Smooth muscle cell (in vitro differentiated cells): ENCODE measurements around the gene POLRMT. TPM values are rescaled to one million over a fixed set of nuclear protein-coding genes. Genes with fewer than 3 reads are reported as not detected.

Source experiments
- DNase-seq: peaks from one replicate; lab custom pipeline; 2025; ENCODE audit not compliant: unreplicated experiment; lab: John Stamatoyannopoulos, UW
- H2AFZ ChIP-seq: fragments of 200-600 bp; sonication (generic); 2 replicates; pipeline ENCODE4 v1.6.0; 2016; ENCODE audit warnings: antibody characterized with exemption, low read depth, mild to moderate bottlenecking
- H3F3A ChIP-seq: fragments of 200-600 bp; sonication (generic); 2 replicates; pipeline ENCODE4 v1.6.0; 2017; ENCODE audit warnings: antibody characterized with exemption, low read depth
- H3K27ac ChIP-seq: fragments of 200-600 bp; sonication (generic); 2 replicates; pipeline ENCODE4 v1.5.1; 2016; ENCODE audit warnings: low read depth, mild to moderate bottlenecking
- H3K27me3 ChIP-seq: fragments of 200-600 bp; sonication (generic); 2 replicates; pipeline ENCODE4 v1.6.1; 2016; ENCODE audit warnings: low read depth, mild to moderate bottlenecking
- H3K36me3 ChIP-seq: fragments of 200-600 bp; sonication (generic); 2 replicates; pipeline ENCODE4 v1.5.1; 2016; ENCODE audit warnings: low read depth
- H3K4me1 ChIP-seq: fragments of 200-600 bp; sonication (generic); 2 replicates; pipeline ENCODE4 v1.5.1; 2016; ENCODE audit warnings: low read depth
- H3K4me2 ChIP-seq: fragments of 200-600 bp; sonication (generic); 2 replicates; pipeline ENCODE4 v1.6.0; 2016; ENCODE audit warnings: mild to moderate bottlenecking
- H3K4me3 ChIP-seq: fragments of 200-600 bp; sonication (generic); 2 replicates; pipeline ENCODE4 v1.5.1; 2016; ENCODE audit warnings: mild to moderate bottlenecking
- H3K79me2 ChIP-seq: fragments of 200-600 bp; sonication (generic); 2 replicates; pipeline ENCODE4 v1.6.0; 2016; ENCODE audit warnings: low read depth, mild to moderate bottlenecking
- H3K9ac ChIP-seq: fragments of 200-600 bp; sonication (generic); 2 replicates; pipeline ENCODE4 v1.6.0; 2016; ENCODE audit warnings: low read depth
- H3K9me3 ChIP-seq: fragments of 200-600 bp; sonication (generic); replicated peaks from 2 replicates; pipeline ENCODE4 v1.5.1; 2016; ENCODE audit warnings: low read depth
- H4K20me1 ChIP-seq: fragments of 200-600 bp; sonication (generic); 2 replicates; pipeline ENCODE4 v1.6.0; 2016; ENCODE audit warnings: low read depth
- WGBS: methylation state at CpG from one replicate; pipeline ENCODE4 v1.1.7; 2016; ENCODE audit warnings: low lambda C conversion rate; 5-methylcytosine and 5-hydroxymethylcytosine counted together
- polyA plus RNA-seq: library from polyadenylated mRNA; unstranded; fragments of >200 nt; fragmentation: Nextera tagmentation; extraction: Ambion mirVana; gene quantifications from 2 replicates; pipeline ENCODE4 v1.2.1, GENCODE V29; 2016
- total RNA-seq: library from RNA; depleted of rRNA; stranded (reverse); fragments of >200 nt; gene quantifications from 2 replicates; pipeline ENCODE4 v1.2.3, GENCODE V29; 2014
- TF ChIP-seq, protein P1 (sequence below): fragments of 200-600 bp; sonication (generic); IDR thresholded peaks from 2 replicates; pipeline ENCODE4 v1.5.1; 2017; ENCODE audit warnings: borderline replicate concordance, mild to moderate bottlenecking, antibody characterized with exemption; ENCODE audit not compliant: insufficient read depth, poor library complexity, severe bottlenecking

The POLRMT gene
- total and polyA plus RNA-seq, 2 experiments from 2014 or later: 23.8 to 74.2 TPM

DNA sequence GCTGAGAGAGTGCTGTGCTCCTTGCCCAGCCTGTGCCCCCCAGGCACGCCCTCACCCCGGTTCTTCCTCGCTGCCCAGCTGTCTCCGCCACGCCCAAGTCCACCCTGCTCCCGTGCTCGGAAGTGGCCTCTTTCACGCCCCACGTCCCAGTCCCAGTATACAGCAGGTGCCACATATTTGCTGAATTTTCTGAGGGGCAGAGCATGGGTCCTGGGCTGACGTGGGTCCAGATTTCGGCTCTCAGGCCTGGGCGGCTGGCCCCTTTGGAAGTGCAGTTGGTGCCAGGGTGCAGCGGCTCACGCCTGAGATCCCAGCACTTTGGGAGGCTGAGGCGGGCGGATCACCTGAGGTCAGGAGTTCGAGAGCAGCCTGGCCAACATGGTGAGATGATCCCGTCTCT, 40.3 kb downstream of the POLRMT start:
- peaks cover 4% of the 10 kb centered on the region for H3K4me1 ChIP-seq
- H3K4me2 ChIP-seq: no peak overlapping the region
- TF ChIP-seq, protein P1, sequence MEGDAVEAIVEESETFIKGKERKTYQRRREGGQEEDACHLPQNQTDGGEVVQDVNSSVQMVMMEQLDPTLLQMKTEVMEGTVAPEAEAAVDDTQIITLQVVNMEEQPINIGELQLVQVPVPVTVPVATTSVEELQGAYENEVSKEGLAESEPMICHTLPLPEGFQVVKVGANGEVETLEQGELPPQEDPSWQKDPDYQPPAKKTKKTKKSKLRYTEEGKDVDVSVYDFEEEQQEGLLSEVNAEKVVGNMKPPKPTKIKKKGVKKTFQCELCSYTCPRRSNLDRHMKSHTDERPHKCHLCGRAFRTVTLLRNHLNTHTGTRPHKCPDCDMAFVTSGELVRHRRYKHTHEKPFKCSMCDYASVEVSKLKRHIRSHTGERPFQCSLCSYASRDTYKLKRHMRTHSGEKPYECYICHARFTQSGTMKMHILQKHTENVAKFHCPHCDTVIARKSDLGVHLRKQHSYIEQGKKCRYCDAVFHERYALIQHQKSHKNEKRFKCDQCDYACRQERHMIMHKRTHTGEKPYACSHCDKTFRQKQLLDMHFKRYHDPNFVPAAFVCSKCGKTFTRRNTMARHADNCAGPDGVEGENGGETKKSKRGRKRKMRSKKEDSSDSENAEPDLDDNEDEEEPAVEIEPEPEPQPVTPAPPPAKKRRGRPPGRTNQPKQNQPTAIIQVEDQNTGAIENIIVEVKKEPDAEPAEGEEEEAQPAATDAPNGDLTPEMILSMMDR: no peak
- H3K9me3 ChIP-seq: no peaks in the 10 kb centered on the region
- peaks cover 22% of the 10 kb centered on the region for H4K20me1 ChIP-seq
- no peaks in the 10 kb centered on the region for H3F3A ChIP-seq
- no peaks in the 10 kb centered on the region for H3K36me3 ChIP-seq
- H3K27me3 ChIP-seq: peaks cover 29% of the 10 kb centered on the region
- no peak overlapping the region for H2AFZ ChIP-seq
- H3K27ac ChIP-seq: no peak overlapping the region
- no peaks in the 10 kb centered on the region for H3K79me2 ChIP-seq
- no peak overlapping the region for H3K9ac ChIP-seq
- WGBS: 95% methylated on average over 18 of the region's 18 CpGs
- no peak for DNase-seq
- H3K4me3 ChIP-seq: no peak overlapping the region

DNA sequence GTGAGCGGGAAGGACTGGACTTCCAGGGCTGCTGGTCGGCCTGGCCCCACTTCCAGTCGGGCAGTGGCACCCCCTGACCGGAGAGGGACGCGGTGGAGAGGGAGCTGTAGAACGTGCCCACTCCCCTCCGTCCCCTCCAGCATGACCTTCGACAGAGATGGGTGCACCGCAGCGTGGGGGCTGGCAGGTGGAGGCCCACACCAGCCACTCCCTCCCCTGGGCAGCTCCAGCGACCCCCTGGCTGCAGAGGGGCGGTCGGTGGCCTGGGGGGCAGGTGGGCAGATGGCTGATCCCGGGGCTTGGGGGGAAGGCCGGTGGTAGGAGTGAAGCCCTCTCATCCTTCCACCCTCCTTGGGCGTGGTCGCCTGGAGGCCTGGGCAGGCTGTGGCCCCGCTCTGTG, 41.2 kb downstream of the POLRMT start:
- DNase-seq: no peak
- H3K9ac ChIP-seq: no peak overlapping the region
- H3K9me3 ChIP-seq: no peaks in the 10 kb centered on the region
- no peaks in the 10 kb centered on the region for H3K36me3 ChIP-seq
- H3K27ac ChIP-seq: no peak overlapping the region
- H4K20me1 ChIP-seq: peaks cover 22% of the 10 kb centered on the region
- H3K27me3 ChIP-seq: peaks cover 31% of the 10 kb centered on the region
- TF ChIP-seq, protein P1: no peak
- H2AFZ ChIP-seq: no peak overlapping the region
- no peak overlapping the region for H3K4me2 ChIP-seq
- WGBS: 90% methylated on average over 15 of the region's 19 CpGs
- H3K79me2 ChIP-seq: no peaks in the 10 kb centered on the region
- peaks cover 4% of the 10 kb centered on the region for H3K4me1 ChIP-seq
- no peaks in the 10 kb centered on the region for H3F3A ChIP-seq
- H3K4me3 ChIP-seq: no peak overlapping the region

DNA sequence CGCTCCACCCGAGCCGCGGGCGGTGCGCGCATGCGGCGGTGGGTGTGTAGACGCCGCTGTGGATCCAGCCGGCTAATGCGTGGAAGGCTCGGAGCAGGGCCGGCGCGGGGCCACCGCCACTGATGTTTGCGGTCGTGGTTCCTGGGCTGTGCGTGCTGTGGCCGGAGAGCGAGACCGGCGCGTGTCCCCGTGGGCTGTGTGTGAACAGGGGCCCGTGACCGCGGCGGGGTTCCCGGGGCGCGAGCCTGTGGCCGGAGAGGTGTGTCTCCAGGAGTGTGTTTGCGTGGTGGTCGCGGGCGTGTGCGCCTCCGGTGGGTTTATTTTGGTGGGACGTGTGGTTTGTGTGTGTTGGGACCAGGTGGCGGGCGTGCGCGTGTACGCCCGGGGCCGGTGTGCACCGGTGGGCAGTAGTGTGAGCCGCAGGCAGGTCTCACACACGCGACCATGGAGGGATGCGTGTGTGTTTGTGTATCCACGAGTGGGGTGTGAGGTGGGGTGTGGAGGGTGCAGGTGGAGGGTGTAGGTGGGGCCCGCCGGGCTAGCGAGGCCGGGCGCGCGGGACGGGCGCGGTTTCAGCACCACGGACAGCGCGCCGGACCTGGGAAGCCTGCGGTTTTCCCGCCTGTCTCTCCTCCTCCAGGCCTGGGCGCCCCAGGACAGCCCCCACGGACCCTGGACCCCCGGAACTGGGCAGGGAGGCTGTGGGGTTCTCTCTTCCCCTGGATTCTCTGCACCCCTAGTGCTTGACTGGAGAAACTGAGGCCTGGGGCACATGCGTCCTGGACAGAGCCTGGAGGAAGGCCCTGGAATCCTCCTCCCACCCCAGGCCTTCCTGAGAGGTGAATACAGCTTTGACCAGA, 42.0 kb downstream of the POLRMT start:
- Histone ChIP-seq H3F3A (no peaks in the 10 kb centered on the region), H3K36me3 (no peaks in the 10 kb centered on the region), H3K4me1 (peaks cover 4% of the 10 kb centered on the region), H3K27ac (no peak overlapping the region), H3K9me3 (no peaks in the 10 kb centered on the region), H3K4me3 (no peak overlapping the region), H2AFZ (no peak overlapping the region), H4K20me1 (peaks cover 22% of the 10 kb centered on the region), H3K27me3 (peaks cover 31% of the 10 kb centered on the region), H3K79me2 (no peaks in the 10 kb centered on the region), H3K4me2 (no peak overlapping the region), H3K9ac (no peak overlapping the region)
- no peak for DNase-seq
- TF ChIP-seq, protein P1: no peak
- WGBS: 46% methylated on average over 65 of the region's 75 CpGs

DNA sequence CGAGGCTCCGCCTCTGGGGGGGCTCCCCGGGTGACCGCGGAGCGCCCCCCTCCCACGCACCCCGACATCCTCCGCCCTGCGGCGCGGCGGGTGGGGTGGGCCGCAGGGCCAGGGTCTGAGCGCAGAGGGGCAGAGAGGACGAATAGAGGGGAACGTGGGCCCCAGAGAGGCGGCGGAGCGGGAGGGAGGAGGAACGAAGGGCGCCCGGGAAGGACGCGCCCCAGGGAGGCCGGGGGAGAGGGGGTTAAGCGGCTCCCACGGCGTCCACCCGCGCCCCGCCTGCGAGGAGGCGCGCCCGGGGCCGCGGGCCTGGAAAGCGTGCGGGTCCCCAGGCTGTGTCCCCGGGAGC, 42.6 kb downstream of the POLRMT start:
- Histone ChIP-seq H4K20me1 (peaks cover 22% of the 10 kb centered on the region), H3K4me1 (peaks cover 4% of the 10 kb centered on the region), H2AFZ (no peak overlapping the region), H3K36me3 (no peaks in the 10 kb centered on the region), H3K4me3 (no peak overlapping the region), H3K9ac (no peak overlapping the region), H3F3A (no peaks in the 10 kb centered on the region), H3K79me2 (no peaks in the 10 kb centered on the region), H3K27ac (no peak overlapping the region), H3K4me2 (peak overlapping the region; percentile 80), H3K27me3 (peaks cover 31% of the 10 kb centered on the region), H3K9me3 (no peaks in the 10 kb centered on the region)
- TF ChIP-seq, protein P1: no peak
- 21% methylated on average over 17 of the region's 41 CpGs for WGBS
- DNase-seq: no peak
